Lung microvascular endothelial cell (primary cell): ENCODE results near the gene TTLL11. TPM values are rescaled to one million over a fixed set of nuclear protein-coding genes. Genes with fewer than 3 reads are reported as not detected.
"Not testable (repeated sequence)": the region's sequence is repeated elsewhere in the genome, so short reads cannot be mapped to it uniquely, and the experiment has no call there.

Source experiments
- DNase-seq, 2 donors: peaks; one replicate each; pipeline versions ENCODE4 v3.0.0 to v3.0.0-alpha.2; 2010; ENCODE audit warnings: low read depth in 2 of 2
- total RNA-seq: library from RNA; depleted of rRNA; stranded (reverse); fragments of >200 nt; gene quantifications from 2 replicates; pipeline ENCODE4 v1.2.1, GENCODE V29; 2014

TTLL11 gene
- total RNA-seq, 1 donor from 2014 or later: 3.0 TPM

GRCh38 chr9:122007837-122008236 is 85.3 kb downstream of the TTLL11 start:
- no peak for DNase-seq

- DNase-seq: peak; percentile 39 to 45
These were observed 87.5 kb downstream of the TTLL11 start for GRCh38 chr9:122005597-122005996.

- no peak for DNase-seq
These were observed 88.5 kb downstream of the TTLL11 start for GRCh38 chr9:122004589-122004988.

- DNase-seq: no peak
These were observed 91.5 kb downstream of the TTLL11 start for GRCh38 chr9:122001491-122002201.

- not testable (repeated sequence) for DNase-seq
These were observed 92.6 kb downstream of the TTLL11 start for GRCh38 chr9:122000526-122000925.

- no peak for DNase-seq
These were observed 93.6 kb downstream of the TTLL11 start for GRCh38 chr9:121999556-121999955.

- no peak for DNase-seq
These were observed 94.5 kb downstream of the TTLL11 start for GRCh38 chr9:121998513-121999049.

- DNase-seq: peak; percentile 23 to 67
These were observed 95.3 kb downstream of the TTLL11 start for GRCh38 chr9:121997791-121998190.

- DNase-seq: no peak
These were observed 96.3 kb downstream of the TTLL11 start for GRCh38 chr9:121996783-121997182.

- no peak for DNase-seq
These were observed 97.1 kb downstream of the TTLL11 start for GRCh38 chr9:121995997-121996396.

- DNase-seq: peak; percentile 76 to 84
These were observed 100.4 kb downstream of the TTLL11 start for GRCh38 chr9:121992571-121993212.

- DNase-seq: no peak
These were observed 101.8 kb downstream of the TTLL11 start for GRCh38 chr9:121991307-121991661.

GRCh38 chr9:121990600-121991306 is 102.4 kb downstream of the TTLL11 start:
- peak in 1 of 2 donors; percentile 9 for DNase-seq

- peak; percentile 30 to 54 for DNase-seq
These were observed 104.1 kb downstream of the TTLL11 start for GRCh38 chr9:121989010-121989409.

- DNase-seq: no peak
These were observed 105.8 kb downstream of the TTLL11 start for GRCh38 chr9:121987314-121987713.

- DNase-seq: no peak
These were observed 107.2 kb downstream of the TTLL11 start for GRCh38 chr9:121985792-121986494.

- peak in 1 of 2 donors; percentile 45 for DNase-seq
These were observed 108.2 kb downstream of the TTLL11 start for GRCh38 chr9:121984726-121985402.

GRCh38 chr9:121983736-121984135 is 109.4 kb downstream of the TTLL11 start:
- DNase-seq: no peak

GRCh38 chr9:121981118-121981883 is 111.8 kb downstream of the TTLL11 start:
- no peak for DNase-seq

- DNase-seq: not testable (repeated sequence)
These were observed 112.4 kb downstream of the TTLL11 start for GRCh38 chr9:121980665-121981064.
